Common myeloid progenitor, CD34-positive (primary cell): ENCODE measurements around the gene EAF2. TPM values are rescaled to one million over a fixed set of nuclear protein-coding genes. Genes with fewer than 3 reads are reported as not detected.

Experiments
- CTCF ChIA-PET: fragments of 350-600 bp; sonication (Branson Sonifier 250); formaldehyde crosslinking; loops from one replicate; lab custom pipeline; 2021; ENCODE audit warnings: antibody characterized with exemption; lab: Charles Lee
- POLR2A ChIA-PET: fragments of 350-600 bp; sonication (Branson Sonifier 250); formaldehyde crosslinking; loops from one replicate; lab custom pipeline; 2021; ENCODE audit warnings: antibody characterized with exemption; lab: Charles Lee
- DNase-seq, 3 donors: peaks; one replicate each; pipeline versions ENCODE4 v3.0.0 to v3.0.0-alpha.2; 2013
- H3K27ac ChIP-seq, 2 experiments: 1 replicate in 1 of 2; 2 replicates in 1 of 2; pipeline ENCODE4 v1.7.0; 2013; ENCODE audit warnings: inconsistent platforms in 2 of 2, low read length in 2 of 2, mild to moderate bottlenecking in 2 of 2, low read depth in 1 of 2, moderate library complexity in 1 of 2; ENCODE audit not compliant: severe bottlenecking in 2 of 2, insufficient read depth in 1 of 2, poor library complexity in 1 of 2
- H3K27me3 ChIP-seq, 5 experiments: replicated peaks in 2 of 5; 1 replicate in 3 of 5; 2 replicates in 2 of 5; pipeline versions ENCODE4 v1.6.1 to v1.7.0; 2013; ENCODE audit warnings: low read length in 4 of 5, mild to moderate bottlenecking in 2 of 5, moderate library complexity in 2 of 5, inconsistent platforms in 1 of 5; ENCODE audit not compliant: insufficient read depth in 5 of 5, control insufficient read depth in 4 of 5
- H3K36me3 ChIP-seq, 4 experiments: 1 replicate in 2 of 4; 2 replicates in 2 of 4; pipeline versions ENCODE4 v1.6.1 to v1.7.0; 2013; ENCODE audit warnings: low read length in 3 of 4, control low read depth in 1 of 4, mild to moderate bottlenecking in 1 of 4; ENCODE audit not compliant: control insufficient read depth in 4 of 4, insufficient read depth in 4 of 4
- H3K4me1 ChIP-seq, 4 experiments: 1 replicate in 3 of 4; 2 replicates in 1 of 4; pipeline versions ENCODE4 v1.6.1 to v1.7.1; 2013; ENCODE audit warnings: low read length in 3 of 4, mild to moderate bottlenecking in 3 of 4, control low read depth in 1 of 4, inconsistent platforms in 1 of 4, moderate library complexity in 1 of 4; ENCODE audit not compliant: control insufficient read depth in 4 of 4, insufficient read depth in 4 of 4; ENCODE audit errors: control extremely low read depth in 1 of 4
- H3K4me3 ChIP-seq, 7 experiments: 1 replicate in 4 of 7; 2 replicates in 3 of 7; pipeline versions ENCODE4 v1.5.1 to v1.7.0; 2013; ENCODE audit warnings: mild to moderate bottlenecking in 7 of 7, low read length in 6 of 7, moderate library complexity in 6 of 7, inconsistent platforms in 2 of 7, low read depth in 2 of 7, control low read depth in 1 of 7; ENCODE audit not compliant: insufficient read depth in 4 of 7, control insufficient read depth in 1 of 7; ENCODE audit errors: extremely low read depth in 1 of 7
- H3K9me3 ChIP-seq, 5 experiments: 1 replicate in 4 of 5; 2 replicates in 1 of 5; pipeline versions ENCODE4 v1.6.1 to v1.7.1; 2013; ENCODE audit warnings: low read length in 4 of 5, mild to moderate bottlenecking in 2 of 5, inconsistent platforms in 1 of 5, low read depth in 1 of 5, moderate library complexity in 1 of 5; ENCODE audit not compliant: control insufficient read depth in 4 of 5, insufficient read depth in 2 of 5; ENCODE audit errors: control extremely low read depth in 1 of 5
- WGBS: methylation state at CpG from one replicate; pipeline ENCODE4 v1.1.5; 2013; ENCODE audit not compliant: insufficient coverage; 5-methylcytosine and 5-hydroxymethylcytosine counted together
- polyA plus RNA-seq: library from polyadenylated mRNA; unstranded; fragments of 120-200 nt; gene quantifications from one replicate; pipeline ENCODE4 v1.2.1, GENCODE V29; 2013

The EAF2 gene
- polyA plus RNA-seq, result 99.5 TPM

GRCh38 chr3:121834671-121835464 lies at the start of gene EAF2, which contains the start of gene IQCB1:
TSS of gene EAF2 (plus strand) at chr3:121835209. CDS start at chr3:121835286, 77 bp downstream.
TSS of gene IQCB1 (minus strand) at chr3:121835060. CDS start at chr3:121828960, 6,100 bp downstream.
- Histone ChIP-seq H3K27ac (peak within 1 kb of the TSS; percentile 82 to 93), H3K4me1 (peaks cover 17 to 48% (median 25%) of the 10 kb centered on the region in 4 experiments), H3K36me3 (peaks cover 9 to 29% (median 17%) of the 10 kb centered on the region in 4 experiments), H3K27me3 (no peaks in the 10 kb centered on the region), H3K4me3 (peak within 1 kb of the TSS; percentile 58 to 100 (median 90)), H3K9me3 (peaks cover 0 to 2% (median 0%) of the 10 kb centered on the region in 5 experiments)
- peak; percentile 97 to 99 (median 98) for DNase-seq
- POLR2A ChIA-PET, result no interaction called here
- CTCF ChIA-PET, result no interaction called here
- WGBS, result 0% methylated on average over 51 of the region's 54 CpGs

- whole genome bisulfite sequencing, result 100% methylated on average over 2 of the region's 2 CpGs
- no peak overlapping the region for H3K4me3 ChIP-seq
- no peaks in the 10 kb centered on the region for H3K27me3 ChIP-seq
- peaks cover 19 to 68% (median 42%) of the 10 kb centered on the region in 4 experiments for H3K36me3 ChIP-seq
- no peaks in the 10 kb centered on the region for H3K4me1 ChIP-seq
- H3K27ac ChIP-seq, result no peak overlapping the region
- POLR2A ChIA-PET, result interaction anchor here (0.6 kb wide), 1 partner anchor 88 kb away, joined by 3 read pairs; no protein-coding TSS in a partner anchor
- DNase-seq, result no peak
- CTCF ChIA-PET, result interaction anchor here (0.8 kb wide), 1 partner anchor 57 kb away, joined by 3 read pairs; no protein-coding TSS in a partner anchor
- H3K9me3 ChIP-seq, result no peaks in the 10 kb centered on the region
These were observed 48.5 kb upstream of the EAF2 start for GRCh38 chr3:121786485-121786884.

GRCh38 chr3:121793078-121793477 lies 41.9 kb upstream of the EAF2 start:
- CTCF ChIA-PET, result no interaction called here
- no peaks in the 10 kb centered on the region for H3K27me3 ChIP-seq
- no peaks in the 10 kb centered on the region for H3K9me3 ChIP-seq
- POLR2A ChIA-PET, result no interaction called here
- H3K4me3 ChIP-seq, result no peak overlapping the region
- H3K4me1 ChIP-seq, result no peaks in the 10 kb centered on the region
- H3K27ac ChIP-seq, result no peak overlapping the region
- no peak for DNase-seq
- H3K36me3 ChIP-seq, result peaks cover 12 to 63% (median 29%) of the 10 kb centered on the region in 4 experiments
- WGBS, result no CpG with 5 or more reads among the region's 3 CpGs

GRCh38 chr3:121794264-121794983 lies 40.6 kb upstream of the EAF2 start:
- H3K4me1 ChIP-seq, result no peaks in the 10 kb centered on the region
- ChIA-PET CTCF (interaction anchor here (1.1 kb wide), 1 partner anchor 23 kb away, joined by 3 read pairs; no protein-coding TSS in a partner anchor), POLR2A (no interaction called here)

GRCh38 chr3:121796970-121797369 lies 38.0 kb upstream of the EAF2 start:
- Histone ChIP-seq H3K4me3 (no peak overlapping the region), H3K4me1 (no peaks in the 10 kb centered on the region), H3K27me3 (no peaks in the 10 kb centered on the region), H3K27ac (no peak overlapping the region), H3K36me3 (peaks cover 0 to 39% (median 18%) of the 10 kb centered on the region in 4 experiments), H3K9me3 (no peaks in the 10 kb centered on the region)
- DNase-seq, result no peak
- ChIA-PET CTCF (no interaction called here), POLR2A (no interaction called here)
- WGBS, result no CpG with 5 or more reads among the region's 1 CpG

More at GRCh38 chr3:121794264-121794983, 40.6 kb upstream of the EAF2 start:
- DNase-seq, result no peak
- H3K27ac ChIP-seq, result no peak overlapping the region
- H3K36me3 ChIP-seq, result peaks cover 5 to 54% (median 26%) of the 10 kb centered on the region in 4 experiments
- 88% methylated on average over 1 of the region's 2 CpGs for WGBS
- no peak overlapping the region for H3K4me3 ChIP-seq
- no peaks in the 10 kb centered on the region for H3K27me3 ChIP-seq
- no peaks in the 10 kb centered on the region for H3K9me3 ChIP-seq

- no peak for DNase-seq
- ChIA-PET CTCF (interaction anchor here (1.2 kb wide), 1 partner anchor 23 kb away, joined by 3 read pairs; no protein-coding TSS in a partner anchor), POLR2A (no interaction called here)
- no peaks in the 10 kb centered on the region for H3K27me3 ChIP-seq
- peaks cover 7 to 35% (median 22%) of the 10 kb centered on the region in 4 experiments for H3K36me3 ChIP-seq
- H3K4me3 ChIP-seq, result no peak overlapping the region
- no peaks in the 10 kb centered on the region for H3K4me1 ChIP-seq
- no peak overlapping the region for H3K27ac ChIP-seq
- H3K9me3 ChIP-seq, result no peaks in the 10 kb centered on the region
These were observed 34.1 kb upstream of the EAF2 start for GRCh38 chr3:121800906-121801305.
